Stimulated activated CD8-positive, alpha-beta memory T cell treated with anti-CD3 and anti-CD28 coated beads, Interleukin-7, amount 100 ng/mL, for 4 hours (primary cell): ENCODE results near the gene CCDC24.

Source experiments
- DNase-seq, 2 donors: peaks; one replicate each; pipeline ENCODE4 v3.0.0-alpha.2; 2020; ENCODE audit warnings: low read depth in 2 of 2

Gene CCDC24

GRCh38 chr1:43991476-43992231 lies at the start of gene CCDC24:
CCDC24 (plus strand) TSS chr1:43991599; CDS start chr1:43991879, 280 bp downstream.
- peak; percentile 43 to 69 for DNase-seq

GRCh38 chr1:43942411-43942810 lies 49.0 kb upstream of the CCDC24 start:
- no peak for DNase-seq

GRCh38 chr1:43944860-43945259 lies 46.5 kb upstream of the CCDC24 start:
- no peak for DNase-seq

- no peak for DNase-seq
Measured at GRCh38 chr1:43945674-43946235, 45.6 kb upstream of the CCDC24 start.

- DNase-seq, result peak; percentile 87 to 94
Measured at GRCh38 chr1:43946236-43947060, 45.0 kb upstream of the CCDC24 start, which contains the start of gene IPO13. IPO13 (plus strand) TSS chr1:43946950; CDS start chr1:43947601, 651 bp downstream.

GRCh38 chr1:43947061-43947873 lies 44.1 kb upstream of the CCDC24 start:
- no peak for DNase-seq

GRCh38 chr1:43947874-43948437 lies 43.4 kb upstream of the CCDC24 start:
- DNase-seq, result no peak

GRCh38 chr1:43949678-43950077 lies 41.7 kb upstream of the CCDC24 start:
- no peak for DNase-seq

GRCh38 chr1:43951021-43951985 lies 40.1 kb upstream of the CCDC24 start:
- DNase-seq, result no peak

GRCh38 chr1:43952731-43953346 lies 38.6 kb upstream of the CCDC24 start:
- DNase-seq, result no peak

- DNase-seq, result no peak
Measured at GRCh38 chr1:43953361-43953760, 38.0 kb upstream of the CCDC24 start.

- DNase-seq, result no peak
Measured at GRCh38 chr1:43954036-43954435, 37.4 kb upstream of the CCDC24 start.

- DNase-seq, result no peak
Measured at GRCh38 chr1:43956234-43956633, 35.2 kb upstream of the CCDC24 start.

- no peak for DNase-seq
Measured at GRCh38 chr1:43957407-43958040, 33.9 kb upstream of the CCDC24 start.

GRCh38 chr1:43958351-43959255 lies 32.8 kb upstream of the CCDC24 start:
- no peak for DNase-seq

- no peak for DNase-seq
Measured at GRCh38 chr1:43960798-43961197, 30.6 kb upstream of the CCDC24 start.

- no peak for DNase-seq
Measured at GRCh38 chr1:43961692-43962091, 29.7 kb upstream of the CCDC24 start.

GRCh38 chr1:43962324-43962723 lies 29.1 kb upstream of the CCDC24 start:
- DNase-seq, result no peak
